ENCODE data around the gene MB21D2. TPM values are rescaled to one million over a fixed set of nuclear protein-coding genes. Genes with fewer than 3 reads are reported as not detected.
A peak's percentile ranks its signal among the peaks of the same experiment; 100 is the strongest.
"Not testable (repeated sequence)": the region's sequence is repeated elsewhere in the genome, so short reads cannot be mapped to it uniquely, and the experiment has no call there.

MB21D2 gene
- 3.0 and 4.3 TPM in 2 replicates for total RNA-seq (2014; rRNA removed; shearing (Covaris generic))

DNA sequence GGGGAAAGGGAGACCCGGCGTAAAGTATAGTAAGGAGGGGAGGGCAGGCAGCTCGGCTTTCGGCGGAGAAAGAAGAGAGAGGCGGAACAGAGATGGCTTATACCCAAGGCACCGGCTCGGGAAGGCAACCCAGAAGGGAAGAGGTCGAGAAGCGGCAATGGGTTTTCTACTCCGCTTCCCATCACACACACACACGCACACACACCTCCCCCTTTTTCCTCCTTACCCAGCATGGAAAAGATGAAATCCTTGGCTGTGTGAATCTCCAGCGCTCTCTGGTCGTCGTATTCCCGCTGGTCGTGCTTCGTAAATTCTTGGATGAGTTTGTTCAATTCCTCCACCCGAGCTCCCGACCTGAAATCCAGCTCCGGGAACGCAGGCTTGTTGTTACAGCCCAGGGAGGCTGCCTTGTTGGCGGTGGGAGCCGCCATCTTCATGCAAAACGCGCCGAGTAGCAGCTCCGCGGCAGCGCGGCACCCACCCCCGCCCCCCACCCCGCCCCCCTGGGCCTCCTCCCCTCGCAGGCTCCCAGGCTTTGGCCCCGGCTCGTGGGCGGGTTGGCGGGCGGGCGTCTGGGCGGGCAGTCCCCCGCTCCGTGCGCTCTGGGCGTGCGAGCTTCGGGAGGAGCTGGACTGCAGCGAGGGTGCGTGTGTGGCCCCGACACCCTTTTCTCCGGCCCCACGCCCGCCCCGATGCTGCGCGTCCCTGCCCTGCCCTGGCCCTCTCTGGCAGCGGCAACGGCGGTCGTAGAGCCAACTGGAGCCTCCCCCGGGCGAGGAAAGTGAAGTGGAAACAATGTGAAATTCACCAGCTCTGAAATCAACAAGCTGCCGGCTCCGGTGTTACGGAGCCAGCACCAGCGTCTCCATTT, at the start of gene MB21D2:
Gene MB21D2 (minus strand): TSS at position 453 of the 871 bp plus-strand sequence. CDS start 16 bp downstream, at position 437.
- peak; percentile 75 for DNase-seq (ENCODE audit: low spot score)

DNA sequence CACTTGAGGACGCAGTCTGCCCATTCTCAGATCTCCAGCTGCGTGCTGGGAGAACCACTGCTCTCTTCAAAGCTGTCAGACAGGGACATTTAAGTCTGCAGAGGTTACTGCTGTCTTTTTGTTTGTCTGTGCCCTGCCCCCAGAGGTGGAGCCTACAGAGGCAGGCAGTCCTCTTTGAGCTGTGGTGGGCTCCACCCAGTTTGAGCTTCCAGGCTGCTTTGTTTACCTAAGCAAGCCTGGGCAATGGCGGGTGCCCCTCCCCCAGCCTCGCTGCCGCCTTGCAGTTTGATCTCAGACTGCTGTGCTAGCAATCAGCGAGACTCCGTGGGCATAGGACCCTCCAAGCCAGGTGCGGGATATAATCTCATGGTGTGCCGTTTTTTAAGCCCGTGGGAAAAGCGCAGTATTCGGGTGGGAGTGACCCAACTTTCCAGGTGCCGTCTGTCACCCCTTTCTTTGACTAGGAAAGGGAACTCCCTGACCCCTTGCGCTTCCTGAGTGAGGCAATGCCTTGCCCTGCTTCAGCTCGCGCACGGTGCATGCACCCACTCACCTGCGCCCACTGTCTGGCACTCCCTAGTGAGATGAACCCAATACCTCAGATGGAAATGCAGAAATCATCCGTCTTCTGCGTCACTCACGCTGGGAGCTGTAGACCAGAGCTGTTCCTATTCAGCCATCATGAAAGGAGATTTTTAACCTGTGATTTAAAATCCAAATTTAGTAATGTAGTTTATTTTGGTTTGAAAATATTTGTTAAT, 47.5 kb upstream of the MB21D2 start:
- DNase-seq (ENCODE audit: low spot score), result not testable (repeated sequence)

DNA sequence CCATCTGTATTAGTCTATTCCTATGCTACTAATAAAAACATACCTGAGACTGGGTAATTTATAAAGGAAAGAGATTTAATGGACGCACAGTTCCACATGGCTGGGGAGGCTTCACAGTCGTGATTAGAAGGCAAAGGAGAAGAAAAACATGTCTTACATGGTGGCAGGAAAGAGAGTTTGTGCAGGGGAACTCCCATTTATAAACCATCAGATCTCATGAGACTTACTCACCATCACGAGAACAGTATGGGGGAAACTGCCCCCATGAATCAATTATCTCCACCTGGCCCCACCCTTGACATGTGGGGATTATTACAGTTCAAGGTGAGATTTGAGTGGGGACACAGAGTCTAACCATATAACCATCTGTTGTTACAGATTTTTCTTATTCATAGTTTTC, 42.1 kb upstream of the MB21D2 start:
- no peak for DNase-seq (ENCODE audit: low spot score)

GRCh38 chr3:192958219-192958872, 40.7 kb upstream of the MB21D2 start:
- DNase-seq (ENCODE audit: low spot score), result no peak

DNA sequence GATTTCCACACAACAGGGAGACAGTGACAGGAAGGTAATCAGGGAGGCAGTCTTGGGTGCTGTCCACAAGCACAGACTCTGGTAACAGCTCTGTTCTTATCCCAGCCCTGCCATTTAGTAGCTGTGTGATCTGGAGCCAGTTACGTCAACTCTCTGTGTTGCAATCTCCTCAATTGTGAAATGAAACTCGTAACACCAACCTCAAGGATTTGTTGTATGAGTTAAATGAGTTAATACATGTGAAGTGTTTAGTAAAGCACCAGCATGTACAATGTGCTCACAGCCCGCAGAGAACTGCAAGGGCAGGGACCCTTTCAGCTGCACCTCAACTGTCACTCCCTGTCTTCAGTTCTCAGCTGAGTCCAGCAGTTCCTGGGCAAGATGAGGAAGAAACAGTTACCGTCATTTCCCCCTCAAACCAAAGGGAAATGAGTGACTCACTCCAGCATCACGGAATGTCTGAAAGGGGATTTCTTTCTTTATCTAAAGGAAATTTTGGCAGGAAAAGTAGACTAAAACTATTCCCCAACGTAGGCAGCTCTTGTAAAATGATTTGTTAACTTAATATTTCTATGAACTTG, 39.9 kb upstream of the MB21D2 start:
- DNase-seq (ENCODE audit: low spot score), result no peak

DNA sequence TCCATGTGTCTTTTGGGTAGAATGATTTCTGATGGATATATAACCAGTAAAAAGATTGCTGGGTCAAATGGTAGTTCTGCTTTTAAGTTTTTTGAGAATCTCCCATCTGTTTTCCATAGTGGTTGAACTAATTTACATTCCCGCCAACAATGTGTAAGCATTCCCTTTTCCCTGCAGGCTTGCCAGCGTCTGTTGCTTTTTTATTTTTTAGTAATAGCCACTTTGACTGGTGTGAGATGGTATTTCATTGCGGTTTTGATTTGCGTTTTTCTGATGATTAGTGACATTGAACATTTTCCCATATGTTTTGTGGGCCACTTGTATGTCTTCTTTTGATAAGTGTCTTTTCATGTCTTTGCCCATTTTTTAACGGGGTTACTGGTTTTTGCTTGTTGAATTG, 36.3 kb upstream of the MB21D2 start:
- DNase-seq (ENCODE audit: low spot score), result no peak

GRCh38 chr3:192947421-192947820, 29.8 kb upstream of the MB21D2 start:
- no peak for DNase-seq (ENCODE audit: low spot score)

GRCh38 chr3:192943393-192943792, 25.7 kb upstream of the MB21D2 start:
- no peak for DNase-seq (ENCODE audit: low spot score)

DNA sequence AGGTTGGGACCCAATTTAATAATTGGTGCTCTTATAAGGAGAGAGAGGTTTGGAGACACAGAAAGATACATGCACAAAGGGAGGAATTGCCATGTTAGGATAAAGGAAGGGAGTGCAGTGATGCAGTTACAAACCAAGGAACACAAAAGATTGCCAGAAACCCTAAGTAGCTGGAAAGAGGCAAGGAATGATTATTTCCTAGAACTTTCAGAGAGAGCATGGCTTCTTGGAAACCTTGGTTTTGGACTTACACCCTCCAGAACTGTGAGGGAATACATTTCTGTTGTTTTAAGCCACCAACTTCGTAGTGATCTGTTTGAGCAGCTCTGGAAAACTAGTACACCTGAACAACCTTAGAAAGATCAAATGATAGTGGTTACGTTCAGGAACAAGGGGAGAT, 25.0 kb upstream of the MB21D2 start:
- no peak for DNase-seq (ENCODE audit: low spot score)

- no peak for DNase-seq (ENCODE audit: low spot score)
These were observed 22.5 kb upstream of the MB21D2 start for GRCh38 chr3:192940129-192940528.

DNA sequence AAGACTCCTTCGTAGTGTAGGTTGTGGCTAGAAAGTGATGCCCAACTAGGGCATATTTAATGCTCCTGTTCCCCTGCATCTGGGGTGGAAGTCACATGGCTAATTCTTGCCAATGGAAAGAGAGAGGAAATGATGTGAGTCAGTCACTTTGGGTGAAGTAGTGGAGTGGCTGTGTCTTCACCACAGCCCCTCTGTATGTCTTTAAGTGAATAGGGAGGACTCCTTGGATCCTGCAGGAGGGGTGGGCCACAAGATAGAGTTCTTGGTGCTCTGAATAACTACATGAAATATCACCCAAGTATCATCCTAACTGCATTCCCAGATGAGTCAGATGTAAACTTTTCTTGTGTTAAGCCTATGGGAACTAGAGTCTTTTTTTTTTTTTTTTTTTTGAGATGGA, 17.8 kb upstream of the MB21D2 start:
- no peak for DNase-seq (ENCODE audit: low spot score)

GRCh38 chr3:192933779-192934460, 16.3 kb upstream of the MB21D2 start:
- no peak for DNase-seq (ENCODE audit: low spot score)

- DNase-seq (ENCODE audit: low spot score), result no peak
These were observed 15.6 kb upstream of the MB21D2 start for GRCh38 chr3:192933259-192933658.

GRCh38 chr3:192931825-192932224, 14.2 kb upstream of the MB21D2 start:
- DNase-seq (ENCODE audit: low spot score), result no peak

DNA sequence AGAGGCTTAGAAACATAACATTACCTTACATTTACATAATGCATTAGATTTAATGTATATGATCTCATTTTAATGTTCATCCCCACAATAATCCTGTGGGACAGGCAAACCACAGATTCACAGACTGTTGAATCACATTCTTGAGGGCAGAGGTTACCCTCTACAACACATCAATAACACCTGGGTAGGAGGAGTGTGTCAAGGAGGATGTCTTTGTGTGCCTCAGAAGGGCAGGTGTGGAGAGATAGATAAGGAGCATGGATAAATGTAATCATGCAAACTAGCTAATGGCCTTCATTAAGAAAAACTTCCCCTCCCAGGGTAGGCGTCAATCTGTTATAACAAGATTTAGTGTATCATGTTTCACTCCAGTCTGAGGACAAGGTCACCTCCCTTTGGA, 12.9 kb upstream of the MB21D2 start:
- no peak for DNase-seq (ENCODE audit: low spot score)

- DNase-seq (ENCODE audit: low spot score), result no peak
These were observed 12.3 kb upstream of the MB21D2 start for GRCh38 chr3:192929755-192930547.

DNA sequence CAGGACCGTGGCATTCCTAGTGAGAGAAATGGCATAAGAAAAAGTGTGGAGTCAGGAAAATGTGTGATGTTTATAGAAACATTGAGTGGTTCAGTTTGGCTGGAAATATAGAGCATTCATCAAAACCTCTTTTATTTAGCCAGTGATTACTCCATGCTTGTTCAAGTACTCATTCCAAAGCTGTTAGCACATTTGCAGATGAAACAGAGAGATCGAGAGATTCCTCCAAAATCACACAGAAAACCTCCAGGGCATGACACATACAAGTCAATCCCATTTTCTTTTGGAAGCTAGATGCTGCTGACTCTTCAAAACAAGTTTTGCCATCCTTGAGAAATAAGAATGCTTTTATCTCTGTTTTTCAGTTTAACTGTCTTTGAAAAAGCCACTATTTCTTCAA, 11.5 kb upstream of the MB21D2 start:
- DNase-seq (ENCODE audit: low spot score), result no peak

GRCh38 chr3:192928720-192929119, 11.1 kb upstream of the MB21D2 start:
- DNase-seq (ENCODE audit: low spot score), result peak; percentile 36

GRCh38 chr3:192928016-192928415, 10.4 kb upstream of the MB21D2 start:
- DNase-seq (ENCODE audit: low spot score), result no peak

DNA sequence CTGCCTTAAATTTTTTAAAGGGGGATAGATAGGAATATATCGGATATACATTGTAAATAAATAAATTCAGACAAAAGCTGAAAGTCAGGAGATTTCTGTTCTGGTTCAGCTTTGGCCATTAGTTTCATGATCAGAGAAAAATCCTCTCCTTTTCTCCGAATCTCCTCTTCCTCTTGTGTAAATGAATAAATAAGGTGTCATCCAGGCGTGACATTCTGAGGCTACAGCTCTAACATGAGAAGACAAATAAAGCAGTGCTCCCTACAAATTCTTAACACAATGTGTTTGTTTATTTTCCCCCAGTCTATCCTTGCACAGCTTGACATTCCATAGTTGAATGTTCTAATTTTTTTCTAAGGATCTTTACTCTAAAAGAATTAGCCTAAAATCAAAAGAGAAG, 9.4 kb upstream of the MB21D2 start:
- no peak for DNase-seq (ENCODE audit: low spot score)
